Measurements from ENCODE around the gene USH1G.

USH1G gene

DNA sequence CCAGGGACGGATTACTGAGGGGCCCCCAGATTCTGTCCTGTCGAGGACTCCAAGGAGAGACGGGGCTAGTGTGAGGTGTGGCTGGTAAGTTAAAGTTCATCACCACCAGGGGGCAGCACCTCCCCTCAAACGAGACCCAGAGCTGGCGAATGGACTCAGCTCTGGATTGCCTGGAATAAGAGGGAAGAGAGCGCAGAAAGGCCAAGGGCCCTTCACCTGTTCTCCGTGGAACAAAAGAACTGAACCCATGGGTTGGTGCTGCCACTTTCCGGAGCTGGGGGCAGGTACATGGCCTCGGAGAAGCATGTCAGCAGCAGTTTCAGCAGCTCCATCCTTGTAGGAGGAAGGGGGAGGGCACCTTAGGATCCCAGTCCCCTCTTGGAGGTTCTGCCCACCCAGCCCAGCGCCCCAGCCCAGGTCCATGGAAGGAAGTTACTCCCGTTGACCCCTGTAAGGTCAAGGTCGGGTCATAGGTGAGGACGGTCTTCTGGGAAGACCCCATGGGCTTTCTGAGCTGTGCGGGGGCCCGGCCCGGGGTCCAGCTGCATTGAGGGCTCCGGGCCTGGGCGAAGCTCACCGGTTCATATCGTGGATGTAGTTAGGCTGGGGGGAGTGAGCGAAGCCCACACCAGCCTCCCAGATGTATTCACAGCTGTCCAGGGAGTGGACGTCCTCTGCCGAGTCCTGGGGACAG lies 38.7 kb upstream of the USH1G start:
- Histone ChIP-seq H2AFZ (ENCODE audit: low read depth, low read length) (no peak overlapping the region), H3K14ac (ENCODE audit: low read length in 2 of 2) (no peak overlapping the region), H3K4me3 (ENCODE audit: insufficient read depth in 1 of 2, low read depth in 1 of 2, low read length in 2 of 2) (no peak overlapping the region), H2AK5ac (ENCODE audit: low read length, severe bottlenecking) (no peak overlapping the region), H3K4ac (ENCODE audit: low read depth in 1 of 2, low read length in 2 of 2) (no peak overlapping the region), H4K8ac (ENCODE audit: low read length) (no peak overlapping the region), H3K4me2 (ENCODE audit: low read length, poor library complexity, severe bottlenecking) (no peak overlapping the region), H3K36me3 (ENCODE audit: control insufficient read depth in 1 of 2, insufficient read depth in 2 of 2, low read depth in 1 of 2, low read length in 2 of 2) (no peaks in the 10 kb centered on the region), H2BK5ac (ENCODE audit: low read depth, low read length, poor library complexity, severe bottlenecking) (no peak overlapping the region), H3K79me1 (replicated peaks; ENCODE audit: low read length, poor library complexity, severe bottlenecking) (no peaks in the 10 kb centered on the region), H3K27me3 (ENCODE audit: control insufficient read depth in 1 of 2, insufficient read depth in 1 of 2, low read length in 2 of 2) (peaks cover 0 to 32% of the 10 kb centered on the region in 2 experiments), H3K23ac (ENCODE audit: low read length in 2 of 2) (no peak overlapping the region), H3K18ac (ENCODE audit: low read depth in 1 of 2, low read length in 2 of 2) (no peak overlapping the region), H3K4me1 (ENCODE audit: control insufficient read depth, insufficient read depth, low read depth, low read length) (peaks cover 11% of the 10 kb centered on the region), H2BK12ac (ENCODE audit: low read length in 2 of 2) (no peak overlapping the region), H2BK15ac (ENCODE audit: low read depth, poor library complexity, severe bottlenecking) (no peak overlapping the region), H3K27ac (ENCODE audit: low read length, poor library complexity, severe bottlenecking) (no peak overlapping the region), H2BK120ac (ENCODE audit: low read depth, low read length) (no peak overlapping the region), H3K9ac (ENCODE audit: low read length) (no peak overlapping the region), H4K91ac (ENCODE audit: low read length) (no peak overlapping the region), H3K9me3 (ENCODE audit: control insufficient read depth, low read length) (no peaks in the 10 kb centered on the region)
- WGBS = 50% methylated on average over 23 of the region's 23 CpGs
- peak; percentile 83 for DNase-seq

DNA sequence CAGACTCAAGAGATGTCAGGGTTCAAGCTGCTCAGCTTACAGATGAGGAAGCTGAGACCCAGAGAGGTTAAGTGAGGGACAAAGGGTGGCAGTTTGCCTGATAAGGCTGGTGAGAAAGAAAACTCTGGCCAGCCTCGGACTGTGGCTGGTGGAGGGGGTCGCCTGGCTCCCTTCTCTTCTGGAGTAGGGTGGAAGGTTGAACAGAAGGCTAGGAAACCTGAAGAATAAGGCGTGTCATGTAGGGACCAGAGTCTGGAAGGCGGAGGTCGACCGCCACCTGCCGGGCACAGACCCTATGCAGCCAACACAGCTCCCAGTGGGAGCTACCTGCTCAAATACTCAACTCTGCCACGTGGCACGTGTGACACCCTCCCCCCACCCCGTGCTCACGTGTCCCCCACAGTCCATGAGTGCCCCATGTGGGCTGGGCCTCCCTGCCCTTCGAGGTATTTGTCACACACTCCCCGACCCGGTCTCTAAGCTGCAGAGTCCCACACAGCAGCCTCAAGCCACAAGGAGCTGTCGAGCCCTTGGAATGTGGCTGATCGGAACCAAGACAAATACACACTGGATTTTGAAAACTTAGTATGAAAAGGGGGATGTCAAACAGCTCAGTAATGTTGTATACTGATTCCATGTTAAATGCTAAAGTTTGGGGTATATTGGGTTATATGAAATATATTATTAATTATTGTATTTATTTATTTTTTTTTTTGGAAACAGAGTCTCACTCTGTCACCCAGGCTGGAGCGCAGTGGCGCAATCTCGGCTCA lies 37.7 kb upstream of the USH1G start:
- Histone ChIP-seq H2AFZ (ENCODE audit: low read depth, low read length) (no peak overlapping the region), H2BK5ac (ENCODE audit: low read depth, low read length, poor library complexity, severe bottlenecking) (no peak overlapping the region), H3K14ac (ENCODE audit: low read length in 2 of 2) (no peak overlapping the region), H3K9ac (ENCODE audit: low read length) (peak overlapping the region; percentile 7), H3K4me2 (ENCODE audit: low read length, poor library complexity, severe bottlenecking) (no peak overlapping the region), H3K27me3 (ENCODE audit: control insufficient read depth in 1 of 2, insufficient read depth in 1 of 2, low read length in 2 of 2) (peaks cover 9 to 43% of the 10 kb centered on the region in 2 experiments), H2BK120ac (ENCODE audit: low read depth, low read length) (no peak overlapping the region), H3K27ac (ENCODE audit: low read length, poor library complexity, severe bottlenecking) (no peak overlapping the region), H2AK5ac (ENCODE audit: low read length, severe bottlenecking) (no peak overlapping the region), H4K91ac (ENCODE audit: low read length) (no peak overlapping the region), H3K9me3 (ENCODE audit: control insufficient read depth, low read length) (no peaks in the 10 kb centered on the region), H3K36me3 (ENCODE audit: control insufficient read depth in 1 of 2, insufficient read depth in 2 of 2, low read depth in 1 of 2, low read length in 2 of 2) (no peaks in the 10 kb centered on the region), H3K4me3 (ENCODE audit: insufficient read depth in 1 of 2, low read depth in 1 of 2, low read length in 2 of 2) (no peak overlapping the region), H2BK12ac (ENCODE audit: low read length in 2 of 2) (no peak overlapping the region), H3K18ac (ENCODE audit: low read depth in 1 of 2, low read length in 2 of 2) (no peak overlapping the region), H3K4me1 (ENCODE audit: control insufficient read depth, insufficient read depth, low read depth, low read length) (peaks cover 11% of the 10 kb centered on the region), H3K23ac (ENCODE audit: low read length in 2 of 2) (no peak overlapping the region), H2BK15ac (ENCODE audit: low read depth, poor library complexity, severe bottlenecking) (no peak overlapping the region), H4K8ac (ENCODE audit: low read length) (no peak overlapping the region), H3K79me1 (replicated peaks; ENCODE audit: low read length, poor library complexity, severe bottlenecking) (no peaks in the 10 kb centered on the region), H3K4ac (ENCODE audit: low read depth in 1 of 2, low read length in 2 of 2) (no peak overlapping the region)
- WGBS = 49% methylated on average over 19 of the region's 19 CpGs
- peak; percentile 40 for DNase-seq

DNA sequence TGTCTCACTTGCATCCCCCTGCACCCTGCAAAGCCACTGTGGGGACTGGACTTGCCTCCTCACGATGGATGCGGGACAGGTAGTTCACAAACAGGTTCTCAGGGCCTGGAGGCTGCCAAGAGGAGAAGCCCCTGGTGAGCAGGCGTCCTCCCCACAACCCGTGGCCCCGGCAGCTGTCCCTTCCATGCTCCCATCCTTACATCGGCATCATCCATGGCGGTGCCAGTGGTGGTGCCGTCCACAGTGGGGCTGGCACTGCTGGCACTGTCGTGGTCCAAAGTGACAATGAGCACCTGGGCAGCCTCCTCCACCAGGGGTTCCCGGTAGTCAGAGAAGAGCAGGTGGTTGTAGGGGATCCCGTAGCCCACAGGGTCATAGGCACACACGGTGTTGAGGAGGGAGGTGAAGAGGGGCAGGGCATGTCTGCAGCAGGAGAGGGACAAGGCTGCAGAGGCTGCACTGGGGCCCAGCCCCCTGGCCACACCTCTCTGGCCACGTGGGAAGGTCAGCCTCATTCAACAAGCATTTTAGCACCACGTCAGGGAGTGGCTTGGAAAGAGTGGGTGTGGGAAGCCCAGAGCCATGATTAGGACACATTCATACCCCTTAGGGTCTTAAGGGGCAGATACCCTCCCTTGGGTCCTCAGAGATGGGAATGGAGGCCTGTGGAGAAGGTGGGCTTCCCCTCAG lies 36.9 kb upstream of the USH1G start:
- Histone ChIP-seq H3K4me2 (ENCODE audit: low read length, poor library complexity, severe bottlenecking) (no peak overlapping the region), H2AK5ac (ENCODE audit: low read length, severe bottlenecking) (no peak overlapping the region), H3K27ac (ENCODE audit: low read length, poor library complexity, severe bottlenecking) (no peak overlapping the region), H2BK12ac (ENCODE audit: low read length in 2 of 2) (no peak overlapping the region), H3K4me3 (ENCODE audit: insufficient read depth in 1 of 2, low read depth in 1 of 2, low read length in 2 of 2) (no peak overlapping the region), H4K8ac (ENCODE audit: low read length) (no peak overlapping the region), H3K4ac (ENCODE audit: low read depth in 1 of 2, low read length in 2 of 2) (no peak overlapping the region), H2BK15ac (ENCODE audit: low read depth, poor library complexity, severe bottlenecking) (no peak overlapping the region), H2BK5ac (ENCODE audit: low read depth, low read length, poor library complexity, severe bottlenecking) (no peak overlapping the region), H3K18ac (ENCODE audit: low read depth in 1 of 2, low read length in 2 of 2) (no peak overlapping the region), H3K14ac (ENCODE audit: low read length in 2 of 2) (no peak overlapping the region), H2BK120ac (ENCODE audit: low read depth, low read length) (no peak overlapping the region), H3K9me3 (ENCODE audit: control insufficient read depth, low read length) (no peaks in the 10 kb centered on the region), H3K4me1 (ENCODE audit: control insufficient read depth, insufficient read depth, low read depth, low read length) (peaks cover 11% of the 10 kb centered on the region), H2AFZ (ENCODE audit: low read depth, low read length) (no peak overlapping the region), H3K23ac (ENCODE audit: low read length in 2 of 2) (no peak overlapping the region), H3K79me1 (replicated peaks; ENCODE audit: low read length, poor library complexity, severe bottlenecking) (no peaks in the 10 kb centered on the region), H3K36me3 (ENCODE audit: control insufficient read depth in 1 of 2, insufficient read depth in 2 of 2, low read depth in 1 of 2, low read length in 2 of 2) (no peaks in the 10 kb centered on the region), H3K27me3 (ENCODE audit: control insufficient read depth in 1 of 2, insufficient read depth in 1 of 2, low read length in 2 of 2) (peaks cover 12 to 48% of the 10 kb centered on the region in 2 experiments), H3K9ac (ENCODE audit: low read length) (peak overlapping the region; percentile 7), H4K91ac (ENCODE audit: low read length) (no peak overlapping the region)
- DNase-seq = no peak
- WGBS = 80% methylated on average over 14 of the region's 14 CpGs

All from mesenchymal stem cell (in vitro differentiated cells and primary cell).